Measurements from ENCODE around the gene ACSL5.

ACSL5 gene

GRCh38 chr10:112441520-112441919 lies 67.6 kb downstream of the ACSL5 start:
- no peaks in the 10 kb centered on the region; the same call in 1 of the 2 replicates for H3F3A ChIP-seq (ENCODE audit: insufficient read depth, low read length)
- no peak overlapping the region for H2AFZ ChIP-seq (ENCODE audit: low read length)
- H4K20me1 ChIP-seq (ENCODE audit: insufficient read depth, low read length), result no peaks in the 10 kb centered on the region
- H3K9me2 ChIP-seq (ENCODE audit: low read depth, low read length), result no peaks in the 10 kb centered on the region
- no peak overlapping the region for H3K4me3 ChIP-seq (ENCODE audit: low read depth, low read length, poor library complexity, severe bottlenecking)
- TF ChIP-seq EZH2 (IDR thresholded peaks at IDR 0.05; ENCODE audit: borderline replicate concordance, low read length) (no peak), CTCF (IDR thresholded peaks at IDR 0.05; ENCODE audit: low read length) (no peak)
- H3K4me2 ChIP-seq (ENCODE audit: low read length), result no peak overlapping the region
- H3K27me3 ChIP-seq (ENCODE audit: insufficient read depth, low read length), result no peaks in the 10 kb centered on the region
- H3K9me3 ChIP-seq (ENCODE audit: low read length), result no peaks in the 10 kb centered on the region
- no peak overlapping the region for H3K27ac ChIP-seq (ENCODE audit: low read depth, low read length, poor library complexity, severe bottlenecking)
- H3K4me1 ChIP-seq (ENCODE audit: insufficient read depth, low read length, severe bottlenecking), result peaks cover 10% of the 10 kb centered on the region
- no peak overlapping the region for H3K9ac ChIP-seq (ENCODE audit: low read length)
- peaks cover 77% of the 10 kb centered on the region for H3K36me3 ChIP-seq (ENCODE audit: insufficient read depth, low read length)
- peaks cover 13% of the 10 kb centered on the region for H3K79me2 ChIP-seq (ENCODE audit: insufficient read depth, low read length)

- Histone ChIP-seq H3F3A (ENCODE audit: insufficient read depth, low read length) (no peaks in the 10 kb centered on the region; the same call in 1 of the 2 replicates), H3K4me3 (ENCODE audit: low read depth, low read length, poor library complexity, severe bottlenecking) (no peak overlapping the region), H4K20me1 (ENCODE audit: insufficient read depth, low read length) (no peaks in the 10 kb centered on the region), H3K9ac (ENCODE audit: low read length) (no peak overlapping the region), H3K27me3 (ENCODE audit: insufficient read depth, low read length) (no peaks in the 10 kb centered on the region), H3K4me1 (ENCODE audit: insufficient read depth, low read length, severe bottlenecking) (peaks cover 10% of the 10 kb centered on the region), H2AFZ (ENCODE audit: low read length) (no peak overlapping the region), H3K9me3 (ENCODE audit: low read length) (no peaks in the 10 kb centered on the region), H3K9me2 (ENCODE audit: low read depth, low read length) (no peaks in the 10 kb centered on the region), H3K79me2 (ENCODE audit: insufficient read depth, low read length) (peaks cover 14% of the 10 kb centered on the region), H3K27ac (ENCODE audit: low read depth, low read length, poor library complexity, severe bottlenecking) (no peak overlapping the region), H3K36me3 (ENCODE audit: insufficient read depth, low read length) (peaks cover 72% of the 10 kb centered on the region), H3K4me2 (ENCODE audit: low read length) (no peak overlapping the region)
- TF ChIP-seq CTCF (IDR thresholded peaks at IDR 0.05; ENCODE audit: low read length), result no peak
- TF ChIP-seq EZH2 (IDR thresholded peaks at IDR 0.05; ENCODE audit: borderline replicate concordance, low read length), result no peak
Measured at GRCh38 chr10:112442063-112442462, 68.1 kb downstream of the ACSL5 start.

- Histone ChIP-seq H3K4me1 (ENCODE audit: insufficient read depth, low read length, severe bottlenecking) (peaks cover 24% of the 10 kb centered on the region), H3K9me3 (ENCODE audit: low read length) (no peaks in the 10 kb centered on the region), H3K79me2 (ENCODE audit: insufficient read depth, low read length) (peaks cover 40% of the 10 kb centered on the region), H3K36me3 (ENCODE audit: insufficient read depth, low read length) (peaks cover 43% of the 10 kb centered on the region), H3K9me2 (ENCODE audit: low read depth, low read length) (no peaks in the 10 kb centered on the region), H3K4me2 (ENCODE audit: low read length) (peak overlapping the region; percentile 72), H3K27ac (ENCODE audit: low read depth, low read length, poor library complexity, severe bottlenecking) (peak overlapping the region; percentile 42), H2AFZ (ENCODE audit: low read length) (no peak overlapping the region), H3K9ac (ENCODE audit: low read length) (peak overlapping the region; percentile 95), H4K20me1 (ENCODE audit: insufficient read depth, low read length) (no peaks in the 10 kb centered on the region), H3K27me3 (ENCODE audit: insufficient read depth, low read length) (no peaks in the 10 kb centered on the region), H3F3A (ENCODE audit: insufficient read depth, low read length) (no peaks in the 10 kb centered on the region; the same call in 1 of the 2 replicates), H3K4me3 (ENCODE audit: low read depth, low read length, poor library complexity, severe bottlenecking) (peak overlapping the region; percentile 90)
- TF ChIP-seq CTCF (IDR thresholded peaks at IDR 0.05; ENCODE audit: low read length), result no peak
- no peak for TF ChIP-seq EZH2 (IDR thresholded peaks at IDR 0.05; ENCODE audit: borderline replicate concordance, low read length)
Measured at GRCh38 chr10:112446055-112446854, 72.3 kb downstream of the ACSL5 start.

Data from OCI-LY1 (cell line).